GM18873 (cell line): ENCODE results near the gene RBM33.

Experiments used
- ATAC-seq: cut with Tn5 transposase; IDR thresholded peaks from one replicate; pipeline ENCODE4 v1.9.1; 2021; ENCODE audit warnings: mild to moderate bottlenecking, moderate library complexity, moderate number of reproducible peaks; ENCODE audit not compliant: unreplicated experiment, low FRiP score

The RBM33 gene

DNA sequence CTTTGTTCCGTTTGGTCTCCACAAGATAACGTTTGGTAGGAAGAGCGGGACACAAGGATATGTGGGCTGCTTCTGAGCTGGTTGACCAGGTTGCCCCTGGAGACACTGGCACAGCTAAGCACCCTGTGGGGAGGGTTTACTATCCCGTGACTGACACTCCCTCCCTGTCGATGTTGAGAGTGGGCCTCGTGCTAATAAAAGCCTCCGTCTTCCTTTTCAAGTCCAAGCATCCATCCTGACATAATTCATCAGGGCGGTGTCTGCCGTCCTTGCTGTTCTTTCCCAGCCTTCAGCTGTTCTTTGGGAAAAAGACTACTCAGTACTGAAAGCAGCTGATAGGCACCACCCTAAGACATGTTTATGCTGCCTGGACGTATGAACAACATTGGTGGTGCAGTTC lies 118.2 kb downstream of the RBM33 start:
- no peak for ATAC-seq

DNA sequence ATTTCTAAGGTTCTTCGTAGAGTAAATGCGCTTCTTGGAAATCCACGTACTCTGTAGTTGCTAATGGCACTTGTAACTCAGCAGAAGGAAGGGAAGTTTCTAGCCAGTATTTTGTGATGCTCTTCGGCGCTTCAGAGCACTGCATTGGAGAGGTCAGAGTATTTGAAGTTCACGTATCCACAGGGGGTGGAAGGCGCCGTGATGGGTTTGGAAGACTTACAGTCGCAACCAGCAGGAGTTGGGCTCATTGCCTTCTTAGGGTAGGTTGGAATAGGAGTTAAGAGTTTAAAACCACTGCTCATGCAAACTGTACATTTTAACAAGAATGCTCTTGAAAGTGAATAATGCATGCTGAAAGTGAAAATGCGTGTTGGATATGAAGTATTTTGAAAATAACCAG lies 118.7 kb downstream of the RBM33 start:
- no peak for ATAC-seq

DNA sequence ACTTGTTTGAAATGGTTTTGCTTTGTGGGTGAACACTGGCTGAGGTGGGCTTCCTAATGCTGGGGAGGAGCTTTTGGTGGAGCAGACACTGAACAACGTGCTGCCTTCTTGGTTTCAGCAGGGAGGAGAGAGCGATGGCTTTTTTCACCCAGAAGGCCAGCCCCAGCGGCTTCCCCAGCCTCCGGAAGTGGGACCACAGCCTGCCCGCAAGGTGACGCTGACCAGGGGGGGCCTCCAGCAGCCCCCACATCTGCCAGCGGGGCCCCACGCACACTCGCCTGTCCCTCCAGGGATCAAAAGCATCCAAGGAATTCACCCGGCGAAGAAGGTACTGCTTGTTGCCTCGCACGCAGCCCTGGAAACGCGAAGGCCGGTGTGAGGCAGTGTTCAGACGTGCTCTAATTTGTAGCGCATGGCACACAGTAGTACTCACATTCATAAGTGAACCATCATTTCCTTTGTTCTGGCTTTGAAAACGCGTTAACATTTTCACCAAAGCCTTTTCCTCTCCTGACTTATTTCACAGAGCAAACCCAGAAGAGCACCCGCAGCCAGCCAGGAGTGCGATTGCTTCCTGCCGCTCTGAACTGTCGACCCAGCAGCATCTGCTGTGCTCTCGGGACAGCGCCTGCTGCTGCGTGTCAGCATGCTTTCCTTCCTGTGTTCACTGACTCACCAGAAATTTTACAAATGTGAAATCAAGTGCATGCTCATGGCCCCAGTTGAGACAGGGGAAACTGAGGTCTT lies 119.4 kb downstream of the RBM33 start:
- ATAC-seq = no peak

DNA sequence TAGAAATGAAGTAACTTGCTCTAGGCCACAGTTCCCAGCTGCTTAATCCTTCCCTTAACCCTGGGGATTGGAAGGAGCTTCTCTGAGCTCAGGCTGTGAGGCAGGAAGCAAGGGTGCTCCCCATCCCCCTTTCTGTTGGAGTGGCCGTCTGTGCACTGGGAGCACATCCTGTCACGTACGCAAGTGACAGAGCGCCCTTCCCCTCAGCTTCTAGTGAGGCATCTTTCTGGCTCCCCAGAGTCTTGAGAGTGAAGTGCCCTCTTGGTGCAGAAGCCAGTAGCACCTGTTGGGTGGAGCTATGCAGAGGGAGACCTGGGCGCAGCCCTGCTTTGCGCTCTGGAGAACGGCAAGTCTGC lies 120.0 kb downstream of the RBM33 start:
- ATAC-seq = no peak

DNA sequence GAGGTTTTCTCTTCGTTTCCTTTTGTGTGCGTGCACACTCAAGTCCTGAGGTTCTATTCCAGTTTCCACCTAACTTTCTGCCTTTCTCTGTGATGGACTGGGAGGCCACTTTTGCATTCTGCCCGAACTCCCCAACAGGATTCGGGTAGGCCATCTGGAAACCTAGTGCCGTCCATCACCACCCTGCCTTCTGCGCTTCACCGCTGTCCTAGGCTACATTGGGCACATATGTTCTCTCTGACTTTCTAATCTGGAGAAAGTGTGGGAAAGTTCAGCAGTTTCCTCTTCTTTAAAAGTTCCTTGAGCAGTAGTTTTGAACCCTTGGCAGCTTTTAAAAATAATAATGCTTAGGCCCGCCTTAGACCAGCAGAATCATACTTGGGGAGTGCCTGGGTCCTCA lies 121.0 kb downstream of the RBM33 start:
- ATAC-seq = no peak

DNA sequence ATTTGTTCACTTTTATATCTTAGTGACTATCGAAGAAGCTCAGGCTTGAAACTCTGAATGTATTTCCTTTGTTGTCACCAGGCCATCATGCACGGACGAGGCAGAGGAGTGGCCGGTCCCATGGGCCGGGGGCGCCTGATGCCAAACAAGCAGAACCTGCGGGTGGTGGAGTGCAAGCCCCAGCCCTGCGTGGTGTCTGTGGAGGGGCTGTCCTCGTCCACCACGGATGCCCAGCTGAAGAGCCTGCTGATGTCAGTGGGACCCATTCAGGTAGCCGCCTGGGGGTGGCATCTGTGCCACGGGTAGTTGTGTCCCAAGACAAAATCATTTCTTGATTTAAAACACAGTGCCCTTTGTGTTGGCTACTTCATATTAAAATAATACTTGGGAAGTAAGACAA lies 121.9 kb downstream of the RBM33 start:
- no peak for ATAC-seq

DNA sequence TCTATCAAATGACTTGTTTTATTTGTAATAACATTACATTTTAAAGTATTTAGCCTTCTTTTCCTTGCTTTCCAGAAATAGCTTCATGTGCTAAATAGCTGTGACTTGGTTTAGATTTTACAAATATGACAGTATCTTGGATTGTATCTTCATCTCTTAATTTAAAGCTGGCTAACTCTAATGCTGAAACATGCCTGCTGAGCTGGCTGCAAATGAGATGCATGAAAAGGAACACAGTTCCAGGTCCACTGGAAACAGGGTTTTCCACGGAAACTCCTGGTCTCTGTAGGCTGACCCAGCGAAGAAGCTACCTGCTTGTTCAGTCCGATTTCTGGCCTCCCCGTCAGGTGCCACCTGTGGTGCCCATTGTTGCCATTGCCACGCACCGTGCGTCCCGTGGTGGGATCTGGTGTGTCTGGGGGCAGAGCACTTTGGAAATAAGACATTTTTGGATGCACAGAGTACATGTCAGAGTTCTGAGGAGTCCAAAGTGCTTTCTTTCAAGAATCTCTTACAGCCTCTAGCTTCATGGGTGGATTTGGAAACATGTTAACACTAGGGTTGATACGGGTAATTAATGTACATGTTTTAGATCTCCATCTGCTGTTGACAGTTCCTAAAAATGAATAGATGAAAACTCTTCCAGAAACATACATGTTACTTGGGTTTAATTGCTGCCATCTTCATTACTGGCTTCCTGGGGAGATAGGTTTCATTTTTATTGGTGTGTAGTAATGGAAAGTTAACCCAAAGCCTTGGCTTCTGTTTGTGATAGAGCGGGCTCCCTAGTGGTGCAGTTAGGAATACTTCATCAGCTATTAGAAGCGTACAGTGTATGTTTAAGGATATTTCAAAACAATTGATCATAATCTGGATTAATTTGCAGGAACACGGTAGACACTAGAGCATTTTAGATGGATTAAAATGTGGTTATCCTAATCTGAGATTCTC lies 122.8 kb downstream of the RBM33 start:
- ATAC-seq = no peak

DNA sequence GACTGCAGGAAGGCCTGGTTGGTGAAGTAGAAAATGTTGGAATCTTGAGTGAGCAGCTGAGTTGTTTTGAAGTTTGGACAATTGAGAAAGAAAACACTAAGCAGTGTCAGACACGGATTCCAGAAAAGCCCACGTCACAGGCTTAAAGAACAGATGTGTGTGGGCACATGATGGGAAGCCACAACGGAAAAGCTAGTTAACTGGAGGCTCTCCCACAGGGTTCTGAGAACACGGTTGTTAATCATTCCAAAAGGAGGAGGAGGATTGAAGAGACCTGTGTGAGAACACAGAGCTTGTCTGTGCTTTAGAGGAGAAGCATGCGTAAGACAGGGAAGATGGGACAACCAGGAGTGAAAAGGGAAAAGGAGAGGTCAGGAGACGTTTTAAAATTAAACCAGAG lies 125.2 kb downstream of the RBM33 start:
- ATAC-seq = no peak

DNA sequence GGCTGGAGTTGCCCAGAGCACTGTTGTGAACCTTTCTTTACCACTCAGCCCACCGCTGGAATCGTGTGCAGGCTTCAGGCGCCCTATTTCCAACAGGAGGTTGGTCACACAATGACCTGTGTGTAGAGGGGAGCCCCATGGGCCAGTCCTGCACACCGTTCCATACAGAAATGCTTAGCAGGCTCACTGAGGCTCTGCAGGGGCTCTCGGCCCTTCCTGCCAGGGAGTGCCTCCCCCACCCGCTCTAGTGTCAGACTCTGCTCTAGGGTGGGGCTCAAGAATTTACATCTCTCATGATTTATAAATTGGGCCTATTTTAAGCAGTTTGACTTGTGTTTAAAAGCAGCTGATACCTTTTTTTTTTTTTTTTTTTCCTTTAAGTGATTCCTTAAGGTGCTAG lies 125.8 kb downstream of the RBM33 start:
- no peak for ATAC-seq

DNA sequence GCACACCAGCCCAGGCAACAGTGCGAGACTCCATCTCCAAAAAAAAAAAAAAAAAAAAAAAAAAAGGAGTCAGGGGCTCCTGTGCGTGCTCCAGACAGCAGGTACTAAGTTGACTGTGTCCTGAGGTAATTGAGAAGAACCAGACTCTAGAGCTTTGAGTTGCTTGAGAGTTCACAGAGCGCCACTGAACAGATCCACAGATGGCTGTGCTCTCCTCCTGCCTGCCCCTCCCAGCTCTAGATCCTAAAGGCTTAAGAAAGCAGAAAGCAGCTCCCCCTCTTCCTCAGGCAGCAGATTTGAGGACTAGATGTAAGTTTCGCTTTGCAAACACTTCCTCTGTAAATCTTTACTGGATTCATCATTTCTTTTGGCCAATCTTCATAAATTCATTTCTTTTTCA lies 129.1 kb downstream of the RBM33 start:
- ATAC-seq = no peak

- ATAC-seq = no peak
Measured at GRCh38 chr7:155774947-155775346, 130.5 kb downstream of the RBM33 start.

GRCh38 chr7:155775691-155776090 lies 131.2 kb downstream of the RBM33 start:
- ATAC-seq = no peak

- ATAC-seq = no peak
Measured at GRCh38 chr7:155776606-155777005, 132.1 kb downstream of the RBM33 start.

GRCh38 chr7:155778349-155778748 lies 133.9 kb downstream of the RBM33 start:
- no peak for ATAC-seq

- no peak for ATAC-seq
Measured at GRCh38 chr7:155780884-155781283, 136.4 kb downstream of the RBM33 start.

- no peak for ATAC-seq
Measured at GRCh38 chr7:155781433-155781832, 137.0 kb downstream of the RBM33 start.

DNA sequence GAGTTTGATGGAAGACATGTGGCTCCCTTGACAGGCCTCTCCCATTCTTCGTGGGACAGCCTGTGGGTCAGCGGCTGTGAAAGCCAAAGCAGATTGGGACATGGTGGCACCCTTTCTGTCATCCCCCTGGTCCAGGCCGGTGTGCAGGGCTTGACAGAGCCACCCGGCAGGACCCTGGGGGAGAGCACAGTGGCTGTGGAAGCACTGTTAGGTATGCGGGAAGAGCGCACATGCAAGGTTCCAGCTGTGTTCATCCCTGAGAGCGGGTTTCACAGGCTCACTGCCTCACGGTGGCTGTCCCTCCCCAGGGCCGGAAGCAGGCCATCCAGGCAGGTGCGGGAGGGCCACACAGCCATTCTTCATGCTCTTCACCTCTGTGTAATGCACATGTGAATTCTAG lies 138.0 kb downstream of the RBM33 start:
- ATAC-seq = no peak

DNA sequence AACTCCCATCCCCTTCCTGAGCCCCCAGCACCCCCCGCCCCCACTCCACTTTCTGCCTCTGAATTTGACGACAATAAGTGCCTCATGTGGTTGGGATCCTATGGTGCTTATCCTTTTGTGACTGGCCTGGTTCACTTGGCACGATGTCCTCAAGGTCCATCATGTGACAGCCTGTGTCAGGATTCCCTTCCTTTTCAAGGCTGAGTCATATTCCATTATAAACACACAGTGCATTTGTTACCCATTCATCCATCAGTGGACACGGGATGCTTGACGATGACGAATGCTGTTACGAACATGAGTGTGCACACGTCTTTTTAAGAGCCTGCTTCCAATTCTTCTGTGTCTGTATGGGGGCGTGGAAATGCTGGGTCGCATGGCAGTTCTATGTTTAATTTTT lies 141.1 kb downstream of the RBM33 start:
- no peak for ATAC-seq

DNA sequence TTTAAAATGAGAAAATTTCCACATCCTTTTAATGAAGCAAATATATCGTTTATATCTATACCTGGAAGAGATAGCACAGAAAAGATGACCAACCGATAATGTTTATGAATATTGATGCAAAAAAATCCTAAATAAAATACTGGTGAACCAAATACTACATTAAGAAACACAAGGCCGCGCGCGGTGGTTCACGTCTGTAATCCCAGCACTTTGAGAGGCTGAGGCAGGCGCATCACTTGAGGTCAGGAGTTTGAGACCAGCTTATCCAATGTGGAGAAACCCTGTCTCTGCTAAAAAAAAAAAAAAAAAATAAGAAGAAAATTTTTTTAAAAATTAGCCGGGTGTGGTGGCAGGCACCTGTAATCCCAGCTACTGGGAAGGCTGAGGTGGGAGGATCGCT lies 142.0 kb downstream of the RBM33 start:
- ATAC-seq = no peak

DNA sequence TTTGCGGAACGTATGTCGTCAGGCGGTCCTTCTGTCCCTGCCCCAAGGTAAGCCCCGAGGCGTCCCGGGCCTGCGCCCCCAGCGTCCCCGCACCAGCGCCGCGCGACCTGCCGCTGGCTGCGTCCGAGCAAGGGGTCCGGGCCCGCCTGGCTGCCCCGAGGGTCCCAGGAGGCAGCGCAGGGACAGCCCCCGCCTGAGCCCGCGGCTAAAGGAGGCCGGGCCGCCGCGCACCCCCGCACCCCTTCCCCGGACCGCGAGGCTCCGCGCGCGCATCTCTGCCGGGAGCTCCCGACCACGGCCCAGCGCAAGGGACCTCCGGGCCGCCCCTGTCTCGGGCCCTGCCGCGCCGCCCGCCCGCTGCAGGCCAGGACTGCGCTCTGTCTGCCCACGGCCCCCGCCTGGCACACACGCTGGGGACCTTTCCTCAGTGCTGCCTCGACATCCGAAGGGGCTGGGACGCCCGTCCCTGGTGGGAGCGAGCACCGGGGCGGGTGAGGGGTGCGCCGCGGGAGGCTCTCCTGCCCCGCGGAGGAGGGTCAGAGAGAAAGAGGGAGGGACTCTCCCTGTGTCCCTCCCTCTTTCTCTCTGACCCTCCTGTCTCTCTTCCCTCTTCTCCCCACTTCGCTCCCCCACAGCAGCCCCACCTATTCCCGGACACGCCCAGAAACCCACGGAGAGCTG lies 142.8 kb downstream of the RBM33 start:
- ATAC-seq = no peak

- ATAC-seq = no peak
Measured at GRCh38 chr7:155788616-155789000, 144.1 kb downstream of the RBM33 start.
